Urinary bladder (tissue), 4 donors: ENCODE measurements around the gene SENP5. TPM values are rescaled to one million over a fixed set of nuclear protein-coding genes. Genes with fewer than 3 reads are reported as not detected.
A peak's percentile ranks its signal among the peaks of the same experiment; 100 is the strongest.
"Not testable (repeated sequence)": the region's sequence is repeated elsewhere in the genome, so short reads cannot be mapped to it uniquely, and the experiment has no call there.

Source experiments
- DNase-seq: peaks from one replicate; pipeline ENCODE4 v3.0.0-alpha.2; 2015; ENCODE audit errors: extremely low spot score
- H3K27ac ChIP-seq: one replicate; pipeline ENCODE4 v1.5.1; 2013; ENCODE audit warnings: low read depth, mild to moderate bottlenecking, moderate library complexity
- H3K36me3 ChIP-seq: one replicate; pipeline ENCODE4 v1.6.1; 2013; ENCODE audit warnings: mild to moderate bottlenecking, moderate library complexity; ENCODE audit not compliant: insufficient read depth
- H3K4me1 ChIP-seq: one replicate; pipeline ENCODE4 v1.6.1; 2013; ENCODE audit warnings: mild to moderate bottlenecking, moderate library complexity; ENCODE audit not compliant: insufficient read depth
- H3K4me3 ChIP-seq: one replicate; pipeline ENCODE4 v1.5.1; 2013; ENCODE audit warnings: low read depth, low read length
- WGBS: extraction: QIAGEN DNeasy Blood & Tissue Kit; methylation state at CpG from one replicate; pipeline ENCODE4 v1.1.7; 2013; 5-methylcytosine and 5-hydroxymethylcytosine counted together
- polyA plus RNA-seq: library from polyadenylated mRNA; stranded (reverse); fragments of 200-250 nt; gene quantifications from one replicate; pipeline ENCODE4 v1.2.3, GENCODE V29; 2013
- total RNA-seq: library from RNA; depleted of rRNA; stranded (reverse); fragments of >200 nt; gene quantifications from one replicate; pipeline ENCODE4 v1.2.3, GENCODE V29; 2014
- donor health status: healthy with polysubstance abuse.
- donor health status: healthy.

SENP5 gene
- total and polyA plus RNA-seq, 2 donors: 11.9 to 62.4 TPM

DNA sequence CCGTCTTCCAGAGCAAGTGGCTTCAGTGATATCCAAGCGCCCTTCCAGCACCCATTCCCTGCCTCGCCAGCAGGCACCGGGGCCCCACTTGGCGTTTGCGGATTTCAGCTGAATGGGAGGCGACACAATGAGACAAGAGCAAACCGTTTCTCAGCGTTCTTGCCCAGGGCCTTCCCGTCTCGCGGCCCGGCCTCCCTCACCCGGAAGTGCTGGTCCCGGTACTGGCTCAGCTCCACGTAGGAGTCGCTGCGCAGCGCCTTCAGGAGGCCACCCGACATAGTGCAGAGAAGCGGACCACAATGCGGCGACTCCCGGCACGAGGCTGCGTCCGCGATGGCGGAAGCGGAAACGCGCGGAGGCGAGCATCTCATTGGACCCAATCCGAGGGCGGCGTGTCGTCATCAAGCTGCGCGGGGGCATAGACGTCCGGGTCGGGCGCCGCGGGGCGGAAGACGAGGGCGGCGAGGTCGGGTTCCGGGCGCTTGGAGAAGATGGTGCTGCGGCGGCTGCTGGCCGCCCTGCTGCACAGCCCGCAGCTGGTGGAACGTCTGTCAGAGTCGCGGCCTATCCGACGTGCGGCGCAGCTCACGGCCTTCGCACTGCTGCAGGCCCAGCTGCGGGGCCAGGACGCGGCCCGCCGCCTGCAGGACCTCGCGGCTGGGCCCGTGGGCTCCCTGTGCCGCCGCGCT is 74.7 kb downstream of the SENP5 start, which contains the start of gene NCBP2:
Gene NCBP2, minus strand, starts transcription at position 303 of the 689 bp plus-strand sequence. Its CDS starts 25 bp downstream, at position 278.
- under 1% methylated on average over 77 of the region's 77 CpGs for WGBS
- DNase-seq: peak; percentile 92
- H3K4me3 ChIP-seq: peak within 1 kb of the TSS; percentile 97
- H3K27ac ChIP-seq: peak within 1 kb of the TSS; percentile 92
- H3K4me1 ChIP-seq: no peaks in the 10 kb centered on the region
- no peaks in the 10 kb centered on the region for H3K36me3 ChIP-seq

DNA sequence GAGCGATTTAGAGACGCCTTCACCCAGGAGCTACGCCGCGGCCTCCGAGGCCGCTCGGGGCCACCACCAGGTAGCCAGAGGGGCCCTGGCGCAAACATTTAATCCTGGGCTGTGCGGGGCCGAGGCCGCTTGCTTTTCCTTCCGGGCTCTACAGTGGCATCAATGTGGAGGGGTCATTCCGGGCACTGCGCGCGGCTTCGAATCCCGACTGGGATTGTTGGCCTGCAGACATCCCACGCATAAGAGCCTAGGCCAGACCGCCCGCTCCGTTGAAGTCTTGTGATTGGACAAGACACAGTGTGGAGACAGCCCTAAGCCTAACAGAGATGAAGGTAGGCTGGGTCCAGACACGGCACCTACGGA is 75.2 kb downstream of the SENP5 start:
- Histone ChIP-seq H3K36me3 (no peaks in the 10 kb centered on the region), H3K4me3 (peak overlapping the region; percentile 97), H3K27ac (peak overlapping the region; percentile 58), H3K4me1 (no peaks in the 10 kb centered on the region)
- DNase-seq: no peak
- under 1% methylated on average over 25 of the region's 25 CpGs for WGBS

DNA sequence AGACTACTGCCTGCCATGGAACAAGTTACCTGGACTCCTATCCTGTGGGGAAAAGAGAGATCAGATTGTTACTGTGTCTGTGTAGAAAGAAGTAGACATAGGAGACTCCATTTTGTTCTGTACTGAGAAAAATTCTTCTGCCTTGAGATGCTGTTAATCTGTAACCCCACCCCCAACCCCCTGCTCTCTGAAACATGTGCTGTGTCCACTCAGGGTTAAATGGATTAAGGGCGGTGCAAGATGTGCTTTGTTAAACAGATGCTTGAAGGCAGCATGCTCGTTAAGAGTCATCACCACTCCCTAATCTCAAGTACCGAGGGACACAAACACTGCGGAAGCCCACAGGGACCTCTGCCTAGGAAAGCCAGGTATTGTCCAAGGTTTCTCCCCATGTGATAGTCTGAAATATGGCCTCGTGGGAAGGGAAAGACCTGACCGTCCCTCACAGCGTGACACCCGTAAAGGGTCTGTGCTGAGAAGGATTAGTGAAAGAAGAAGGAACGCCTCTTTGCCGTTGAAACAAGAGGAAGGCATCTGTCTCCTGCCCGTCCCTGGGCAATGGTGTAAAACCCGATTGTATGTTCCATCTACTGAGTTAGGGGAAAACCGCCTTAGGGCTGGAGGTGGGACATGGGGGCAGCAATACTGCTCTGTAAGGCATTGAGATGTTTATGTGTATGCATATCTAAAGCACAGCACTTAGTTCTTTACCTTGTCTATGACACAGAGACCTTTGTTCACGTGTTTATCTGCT is 76.5 kb downstream of the SENP5 start:
- WGBS: 77% methylated on average over 14 of the region's 14 CpGs
- not testable (repeated sequence) for H3K27ac ChIP-seq, H3K4me3 ChIP-seq, H3K36me3 ChIP-seq, DNase-seq, H3K4me1 ChIP-seq

DNA sequence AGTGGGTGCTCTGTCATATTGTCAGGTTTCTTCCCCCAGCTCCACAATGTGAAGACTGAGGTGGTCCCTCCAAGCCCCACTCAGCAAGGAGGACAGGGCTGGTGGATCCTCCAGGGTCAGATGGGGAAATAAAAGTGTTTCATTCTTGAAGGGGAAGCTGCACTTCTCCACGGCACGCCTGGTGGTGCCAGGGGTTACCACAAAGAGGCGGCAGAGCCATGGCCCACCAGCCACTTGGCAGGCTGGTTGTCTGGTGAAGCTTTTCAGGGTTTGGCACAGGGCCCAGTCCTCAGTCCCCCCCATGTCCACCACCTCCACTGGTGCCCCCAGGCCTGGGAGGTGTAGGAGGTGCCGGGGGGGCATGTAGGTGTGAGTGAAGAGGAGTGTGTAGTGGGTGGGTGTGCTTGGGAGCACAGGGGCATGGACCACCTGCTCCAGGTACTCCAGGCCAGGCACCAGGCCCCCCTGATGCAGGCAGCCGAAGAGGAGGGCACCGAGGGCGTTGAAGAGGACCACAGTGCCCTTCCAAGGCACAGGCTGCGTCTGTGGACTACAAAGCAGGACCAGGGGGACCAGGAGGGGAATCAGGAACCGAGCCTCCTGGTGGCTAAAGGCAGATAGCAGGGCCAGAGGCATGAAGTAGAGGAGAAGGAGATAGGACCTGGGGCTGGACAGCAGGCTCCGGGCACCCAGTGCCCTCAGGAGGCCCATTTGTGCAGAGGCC is 79.6 kb downstream of the SENP5 start:
- DNase-seq: no peak
- no peak overlapping the region for H3K4me3 ChIP-seq
- H3K27ac ChIP-seq: no peak overlapping the region
- H3K36me3 ChIP-seq: no peaks in the 10 kb centered on the region
- no peaks in the 10 kb centered on the region for H3K4me1 ChIP-seq
- 80% methylated on average over 10 of the region's 10 CpGs for WGBS

DNA sequence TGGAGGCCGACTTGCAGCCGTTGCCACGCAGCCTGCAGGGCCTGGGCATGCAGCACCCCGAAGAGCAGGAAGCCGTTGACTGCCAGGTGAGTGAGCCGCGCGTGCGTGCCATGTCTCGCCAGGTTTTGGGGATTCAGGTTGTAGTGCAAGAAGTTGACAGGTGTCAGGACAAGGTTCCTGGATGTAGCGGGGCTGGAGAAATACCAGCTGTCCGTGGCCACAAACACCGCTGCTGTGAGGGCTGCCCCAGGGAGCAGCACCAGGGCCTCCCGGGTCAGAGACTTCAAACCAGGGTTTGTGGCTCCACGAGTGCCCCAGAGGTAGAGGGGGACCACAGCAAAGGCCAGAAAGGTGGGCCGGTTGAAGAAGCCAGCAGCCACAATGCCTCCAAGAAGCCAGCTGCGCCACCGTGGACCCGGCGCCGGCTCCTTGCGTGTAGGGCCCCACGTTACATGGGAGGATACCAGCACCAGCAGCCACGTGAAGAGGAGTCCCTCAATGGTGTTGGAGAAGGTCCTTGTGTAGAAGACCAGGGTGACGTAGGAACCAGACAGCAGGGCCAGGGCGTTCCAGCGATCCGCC is 80.2 kb downstream of the SENP5 start:
- no peak for DNase-seq
- 85% methylated on average over 28 of the region's 28 CpGs for WGBS
- Histone ChIP-seq H3K27ac (no peak overlapping the region), H3K4me1 (no peaks in the 10 kb centered on the region), H3K4me3 (no peak overlapping the region), H3K36me3 (no peaks in the 10 kb centered on the region)

DNA sequence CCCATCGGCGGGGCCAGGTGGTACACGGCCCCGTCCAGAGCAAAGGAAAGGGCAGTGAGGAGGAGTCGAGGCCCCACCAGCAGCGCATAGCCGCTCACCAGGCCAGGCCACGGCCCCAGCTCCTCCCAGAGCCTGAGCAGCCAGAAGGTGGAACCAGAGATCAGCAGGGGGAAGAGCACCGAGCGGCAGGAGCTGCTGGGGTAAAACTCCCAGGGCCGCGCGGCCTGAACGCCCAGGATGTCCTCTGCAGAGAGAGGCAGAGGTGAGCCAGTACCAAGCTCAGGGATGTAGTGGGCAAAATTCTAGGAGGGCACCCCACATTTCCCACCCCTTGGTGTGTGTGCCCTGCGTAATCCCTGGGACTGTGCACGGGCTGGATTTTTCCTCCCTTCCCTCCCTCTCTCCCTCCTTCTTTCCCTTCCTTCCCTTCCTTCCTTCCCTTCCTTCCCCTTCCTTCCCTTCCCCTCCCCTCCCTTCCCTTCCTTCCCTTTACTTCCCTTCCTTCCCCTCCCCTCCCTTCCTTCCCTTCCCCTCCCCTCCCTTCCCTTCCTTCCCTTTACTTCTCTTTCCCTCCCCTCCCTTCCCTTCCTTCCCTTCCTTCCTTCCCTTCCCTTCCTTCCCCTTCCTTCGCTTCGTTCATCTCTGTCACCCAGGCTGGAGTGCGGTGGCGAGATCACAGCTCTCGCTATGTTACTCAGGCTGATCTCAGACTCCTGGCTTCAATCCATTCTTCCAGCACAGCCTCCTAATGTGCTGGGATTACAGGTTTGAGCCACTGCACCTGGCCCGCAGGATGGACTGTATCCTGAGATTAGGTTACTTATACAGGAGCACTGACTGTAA is 80.9 kb downstream of the SENP5 start:
- Histone ChIP-seq H3K4me3 (no peak overlapping the region), H3K36me3 (no peaks in the 10 kb centered on the region), H3K4me1 (no peaks in the 10 kb centered on the region), H3K27ac (no peak overlapping the region)
- WGBS: 32% methylated on average over 22 of the region's 22 CpGs
- DNase-seq: no peak

DNA sequence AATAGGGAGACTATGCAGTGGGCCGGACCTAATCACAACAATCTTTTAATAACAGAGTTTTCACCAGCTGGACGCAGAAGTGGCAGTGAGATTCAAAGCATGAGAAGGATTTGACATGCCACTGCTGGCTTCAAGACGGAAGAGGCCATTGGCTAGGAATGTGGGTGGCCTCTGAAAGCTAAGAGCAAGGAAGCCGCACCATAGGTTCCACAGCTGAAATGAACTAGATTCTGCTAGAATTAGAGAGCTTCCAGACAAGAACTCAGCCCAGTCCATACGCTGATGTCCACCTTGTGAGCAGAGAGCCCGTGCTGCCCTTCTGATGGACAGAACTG is 81.5 kb downstream of the SENP5 start:
- no peak for DNase-seq
- H3K27ac ChIP-seq: no peak overlapping the region
- H3K36me3 ChIP-seq: no peaks in the 10 kb centered on the region
- H3K4me1 ChIP-seq: no peaks in the 10 kb centered on the region
- no peak overlapping the region for H3K4me3 ChIP-seq
- WGBS: 59% methylated on average over 6 of the region's 6 CpGs

DNA sequence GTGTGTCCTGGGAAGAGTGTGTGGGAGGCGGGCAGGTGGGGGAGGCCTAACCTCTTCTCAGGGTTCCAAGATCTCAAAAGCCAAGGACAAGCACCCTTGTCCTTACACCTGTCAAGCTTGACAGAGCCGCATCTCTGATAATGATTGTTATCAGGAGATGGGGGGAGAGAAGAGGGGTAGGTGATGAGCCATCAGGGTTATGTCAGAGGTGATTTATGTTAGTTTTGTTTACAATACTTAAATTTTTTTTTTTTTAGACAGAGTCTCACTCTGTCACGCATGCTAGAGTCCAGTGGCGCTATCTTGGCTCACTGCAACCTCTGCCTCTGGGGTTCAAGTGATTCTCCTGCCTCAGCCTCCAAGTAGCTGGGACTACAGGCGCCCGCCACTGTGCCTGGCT is 82.0 kb downstream of the SENP5 start:
- no peak for DNase-seq
- no peak overlapping the region for H3K27ac ChIP-seq
- 87% methylated on average over 6 of the region's 6 CpGs for WGBS
- H3K4me1 ChIP-seq: no peaks in the 10 kb centered on the region
- H3K4me3 ChIP-seq: no peak overlapping the region
- no peaks in the 10 kb centered on the region for H3K36me3 ChIP-seq

DNA sequence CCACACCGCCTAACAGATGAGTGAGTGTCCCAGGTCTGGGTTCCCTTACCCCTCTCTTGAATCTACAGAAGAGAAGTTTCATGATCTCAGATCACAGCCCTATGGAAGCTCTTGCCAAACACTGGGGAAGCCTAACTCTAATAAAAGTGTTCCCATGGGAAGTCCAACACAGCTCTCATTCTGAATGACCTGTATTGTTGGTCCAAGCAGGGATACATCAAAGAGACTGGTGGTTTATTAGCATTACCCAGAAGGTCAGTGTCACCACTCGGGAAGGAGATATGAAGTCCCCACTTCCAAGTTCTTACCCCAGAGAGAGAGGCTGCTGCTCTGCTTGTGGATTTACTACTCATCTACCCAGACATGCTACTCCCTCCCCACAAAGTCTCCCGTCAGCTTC is 83.7 kb downstream of the SENP5 start:
- Histone ChIP-seq H3K36me3 (no peaks in the 10 kb centered on the region), H3K4me3 (no peak overlapping the region), H3K27ac (no peak overlapping the region), H3K4me1 (no peaks in the 10 kb centered on the region)
- no peak for DNase-seq
- 87% methylated on average over 3 of the region's 3 CpGs for WGBS

DNA sequence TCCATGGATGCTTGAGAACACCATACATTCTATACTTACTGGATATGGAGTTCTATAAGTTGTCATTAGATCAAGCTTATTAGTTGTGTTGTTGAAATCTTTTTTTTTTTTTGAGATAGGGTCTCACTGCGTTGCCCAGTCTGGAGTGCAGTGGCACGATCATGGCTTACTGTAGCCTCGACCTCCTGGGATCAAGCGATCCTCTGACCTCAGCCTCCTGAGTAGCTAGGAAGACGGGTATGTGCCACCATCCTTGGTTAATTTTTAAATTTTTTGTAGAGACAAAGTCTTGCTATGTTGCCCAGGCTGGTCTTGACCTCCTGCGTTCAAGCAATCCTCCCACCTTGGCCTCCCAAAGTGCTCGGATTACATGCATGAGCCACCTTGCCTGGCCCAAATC is 87.1 kb downstream of the SENP5 start:
- Histone ChIP-seq H3K36me3 (no peaks in the 10 kb centered on the region), H3K27ac (no peak overlapping the region), H3K4me1 (no peaks in the 10 kb centered on the region), H3K4me3 (no peak overlapping the region)
- WGBS: 89% methylated on average over 7 of the region's 7 CpGs
- no peak for DNase-seq

DNA sequence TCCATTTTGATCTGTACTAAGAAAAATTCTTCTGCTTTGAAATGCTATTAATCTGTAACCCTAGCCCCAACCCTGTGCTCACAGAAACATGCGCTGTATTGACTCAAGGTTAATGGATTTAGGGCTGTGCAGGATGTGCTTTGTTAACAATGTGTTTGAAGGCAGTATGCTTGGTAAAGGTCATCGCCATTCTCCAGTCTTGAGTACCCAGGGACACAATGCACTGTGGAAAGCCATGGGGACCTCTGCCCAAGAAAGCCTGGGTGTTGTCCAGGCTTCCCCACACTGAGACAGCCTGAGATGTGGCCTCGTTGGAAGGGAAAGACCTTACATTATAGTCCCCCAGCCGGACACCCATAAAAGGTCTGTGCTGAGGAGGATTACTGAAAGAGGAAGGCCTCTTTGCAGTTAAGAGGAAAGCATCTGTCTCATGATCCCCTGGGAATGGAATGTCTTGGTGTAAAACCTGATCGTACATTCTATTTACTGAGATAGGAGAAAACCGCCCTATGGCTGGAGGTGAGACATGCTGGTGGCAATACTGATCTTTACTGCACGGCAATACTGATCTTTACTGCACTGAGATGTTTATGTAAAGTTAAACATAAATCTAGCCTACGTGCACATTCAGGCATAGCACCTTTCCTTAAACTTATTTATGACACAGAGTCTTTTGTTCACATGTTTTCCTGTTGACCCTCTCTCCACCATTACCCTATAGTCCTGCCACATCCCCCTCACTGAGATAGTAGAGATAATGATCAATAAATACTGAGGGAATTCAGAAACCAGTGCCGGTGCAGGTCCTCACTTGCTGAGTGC is 94.6 kb downstream of the SENP5 start:
- H3K27ac ChIP-seq: no peak overlapping the region
- peak; percentile 50 for DNase-seq
- no peaks in the 10 kb centered on the region for H3K4me1 ChIP-seq
- 48% methylated on average over 9 of the region's 9 CpGs for WGBS
- H3K36me3 ChIP-seq: no peaks in the 10 kb centered on the region
- no peak overlapping the region for H3K4me3 ChIP-seq

DNA sequence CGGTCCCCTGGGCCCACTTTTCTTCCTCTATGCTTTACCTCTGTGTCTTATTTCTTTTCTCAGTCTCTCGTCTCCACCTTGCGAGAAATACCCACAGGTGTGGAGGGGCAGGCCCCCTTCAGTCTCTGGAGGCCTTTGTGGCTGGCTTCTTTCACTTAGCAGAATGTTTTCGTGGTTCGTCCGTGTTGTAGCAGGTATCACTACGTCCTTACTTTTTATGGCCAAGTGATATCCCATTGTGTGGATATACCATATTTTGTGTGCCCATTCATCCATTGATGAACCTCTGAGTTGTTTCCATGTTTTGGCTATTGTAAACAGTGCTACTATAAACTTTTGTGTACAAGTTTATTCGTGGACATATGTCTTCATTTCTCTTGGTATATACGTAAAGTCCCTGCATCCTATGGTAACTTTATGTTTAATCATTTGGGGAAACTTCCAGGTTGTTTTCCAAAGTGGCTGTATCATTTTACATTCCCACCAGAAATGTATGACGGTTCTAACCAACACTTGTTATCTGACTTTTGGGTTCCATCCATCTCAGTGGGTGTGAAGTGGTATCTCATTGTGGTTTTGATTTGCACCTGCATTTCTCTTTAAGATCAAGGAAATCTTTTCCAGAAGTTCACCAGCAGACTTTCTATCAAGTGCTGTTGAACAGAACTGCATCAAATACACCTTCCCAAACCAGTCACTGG is 95.4 kb downstream of the SENP5 start:
- no peak for DNase-seq
- H3K4me1 ChIP-seq: no peaks in the 10 kb centered on the region
- no peak overlapping the region for H3K4me3 ChIP-seq
- no peaks in the 10 kb centered on the region for H3K36me3 ChIP-seq
- WGBS: 83% methylated on average over 10 of the region's 10 CpGs
- no peak overlapping the region for H3K27ac ChIP-seq
